Measurements from ENCODE around the gene CMIP.

Gene CMIP

GRCh38 chr16:81639931-81640680, 195.5 kb downstream of the CMIP start:
- DNase-seq (ENCODE audit: low read depth): no peak

DNA sequence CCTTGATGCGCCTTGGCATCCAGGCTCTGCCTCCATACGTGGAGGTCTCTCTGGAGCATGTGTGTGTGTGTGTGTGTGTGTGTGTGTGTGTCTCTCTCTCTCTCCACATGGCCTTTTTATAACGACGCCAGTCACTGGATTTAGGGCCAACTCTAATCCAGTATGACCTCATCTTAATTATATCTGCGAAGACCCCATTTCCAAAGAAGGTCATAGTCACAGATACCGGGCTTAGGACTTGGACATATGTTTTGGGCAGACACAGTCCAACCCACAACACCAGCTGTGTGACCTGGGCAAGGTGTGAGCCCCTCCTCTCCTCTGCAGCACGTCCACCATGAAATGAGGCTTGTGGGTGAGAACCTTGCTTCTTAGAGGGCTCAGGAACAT, 196.1 kb downstream of the CMIP start:
- no peak for DNase-seq (ENCODE audit: low read depth)

DNA sequence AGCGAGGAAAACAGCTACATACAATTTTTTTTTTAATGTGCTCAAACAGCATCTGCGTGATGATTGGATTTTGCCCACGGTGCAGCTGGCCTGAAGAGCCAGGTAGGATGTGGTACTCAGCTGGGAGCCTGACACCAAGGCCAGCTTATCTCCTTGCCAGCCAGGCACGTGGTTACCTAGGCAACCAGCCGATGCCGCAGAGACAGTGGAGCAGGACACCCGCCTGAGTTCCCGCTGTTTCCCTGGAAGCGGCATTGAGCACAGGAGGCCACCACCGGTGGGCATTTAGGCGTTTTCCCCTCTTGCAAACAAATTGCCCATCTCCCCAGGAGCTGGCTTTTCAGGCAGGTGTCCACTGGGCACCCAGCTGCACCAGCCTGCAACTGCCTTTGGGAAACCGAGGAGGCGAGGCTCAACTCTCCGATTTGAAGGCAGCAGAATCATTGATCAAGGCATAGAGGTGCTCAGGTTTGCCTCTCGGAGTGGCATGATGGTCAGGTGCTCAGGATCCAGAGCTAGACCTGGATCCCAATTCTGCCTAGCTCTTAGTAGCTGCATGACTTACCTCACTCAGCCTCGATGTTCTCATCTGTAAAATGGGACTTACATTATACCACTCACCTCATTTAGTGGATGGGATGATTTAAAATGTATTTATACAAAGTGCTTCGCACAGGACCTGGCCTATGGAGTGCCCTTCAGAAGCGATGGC, 196.9 kb downstream of the CMIP start:
- no peak for DNase-seq (ENCODE audit: low read depth)

DNA sequence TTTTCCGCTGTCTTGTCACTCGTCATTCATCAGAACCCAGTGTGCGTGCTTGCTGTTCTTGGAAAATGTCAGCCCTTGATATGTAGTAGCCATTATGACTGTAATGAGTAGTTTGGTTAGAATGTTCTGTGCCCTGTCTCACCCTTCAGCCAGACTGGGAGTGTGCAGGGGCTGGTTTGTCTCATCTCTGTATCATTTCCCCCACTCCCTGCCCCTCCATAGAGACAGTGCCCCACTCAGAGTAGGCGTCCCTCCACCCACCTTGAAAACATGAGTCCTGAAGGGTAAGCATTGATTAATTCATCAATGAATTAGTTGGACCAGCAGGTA, 197.5 kb downstream of the CMIP start:
- no peak for DNase-seq (ENCODE audit: low read depth)

DNA sequence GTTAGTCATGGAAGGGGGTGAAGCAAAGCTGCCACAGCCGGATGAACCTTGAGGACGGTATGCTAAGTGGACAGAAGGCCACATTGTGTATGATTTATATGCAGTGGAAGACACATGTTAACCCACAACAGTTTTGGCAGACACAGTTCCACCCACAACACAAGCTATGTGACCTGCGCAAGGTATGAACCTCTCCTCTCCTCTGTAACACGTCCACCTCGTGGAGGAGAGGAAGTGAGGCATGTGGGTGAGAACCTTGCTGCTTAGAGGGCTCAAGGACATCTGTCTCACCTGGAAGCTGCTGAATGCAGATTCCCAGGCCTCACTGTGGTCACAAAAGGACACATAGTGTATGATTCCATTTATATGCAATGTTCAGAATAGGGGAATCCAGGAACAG, 198.3 kb downstream of the CMIP start:
- DNase-seq (ENCODE audit: low read depth): no peak

DNA sequence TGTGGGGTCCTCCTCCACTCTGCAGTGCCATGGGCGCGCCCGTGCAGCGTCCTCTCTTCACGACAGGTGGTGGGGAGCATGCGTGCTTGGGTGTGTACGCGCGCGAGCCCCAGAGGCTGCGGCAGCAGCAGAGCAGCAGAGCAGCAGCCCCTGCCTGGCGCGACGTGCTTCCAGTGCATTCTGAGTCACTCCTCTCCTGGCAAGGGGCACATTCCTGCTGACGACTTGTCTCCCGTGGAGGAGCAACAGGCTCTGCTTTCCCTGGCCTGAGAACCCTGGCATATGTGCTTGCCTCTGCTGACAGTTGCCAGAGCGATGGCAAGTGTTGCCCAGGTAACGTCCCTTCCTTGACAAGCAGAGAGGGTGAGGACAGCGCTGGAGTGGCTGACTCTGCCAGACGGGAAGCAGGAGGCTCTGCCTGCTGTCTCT, 200.7 kb downstream of the CMIP start:
- DNase-seq (ENCODE audit: low read depth): peak; percentile 65

DNA sequence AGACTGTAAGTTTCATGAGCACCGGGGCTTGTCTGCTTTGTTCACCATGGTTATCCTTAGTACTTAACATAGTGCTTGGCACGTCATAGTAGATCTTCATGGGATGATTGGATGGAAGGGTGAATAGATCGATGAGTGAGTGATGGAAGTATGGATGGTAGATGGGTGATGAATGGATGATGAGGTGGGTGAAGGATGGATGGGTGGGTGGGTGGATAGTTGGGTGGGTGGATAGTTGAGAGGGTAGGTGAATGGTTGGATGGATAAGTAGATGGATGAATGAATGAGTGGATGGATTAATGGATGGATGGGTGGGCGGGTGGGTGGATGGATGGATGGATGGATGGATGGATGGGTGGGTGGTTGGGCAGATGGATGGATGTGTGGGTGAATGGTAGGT, 201.3 kb downstream of the CMIP start:
- DNase-seq (ENCODE audit: low read depth): no peak

GRCh38 chr16:81646561-81646960, 202.0 kb downstream of the CMIP start:
- DNase-seq (ENCODE audit: low read depth): no peak

GRCh38 chr16:81647527-81647926, 202.9 kb downstream of the CMIP start:
- no peak for DNase-seq (ENCODE audit: low read depth)

DNA sequence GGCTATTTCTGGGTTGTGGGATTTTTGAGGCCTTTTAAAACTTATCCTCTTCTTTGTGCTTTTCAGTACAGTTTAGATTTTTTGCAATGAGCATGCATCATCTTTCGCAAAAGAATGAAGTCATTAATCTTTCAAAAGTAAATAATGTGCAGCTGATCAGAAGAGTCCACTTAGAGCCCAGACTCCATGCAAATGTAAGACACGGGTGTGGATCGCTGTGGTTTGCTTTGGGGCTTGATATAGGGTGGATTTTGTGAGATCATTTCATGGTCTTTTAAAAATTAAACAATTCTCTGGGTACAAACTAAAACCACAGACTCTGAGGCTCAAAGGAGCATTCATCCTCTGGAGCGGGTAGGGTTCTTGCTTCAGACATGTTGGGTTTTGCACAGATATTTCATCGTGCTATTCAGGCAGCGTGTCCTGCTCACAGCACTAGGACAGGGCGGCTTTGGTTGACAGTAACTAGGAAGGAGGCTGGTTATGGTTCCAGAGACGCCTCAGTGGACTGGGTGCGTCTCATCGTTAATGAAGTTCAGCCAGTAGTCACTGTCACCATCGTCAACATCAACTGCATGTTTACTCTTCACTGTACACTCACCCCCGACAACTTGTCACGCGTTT, 205.1 kb downstream of the CMIP start:
- DNase-seq (ENCODE audit: low read depth): no peak

DNA sequence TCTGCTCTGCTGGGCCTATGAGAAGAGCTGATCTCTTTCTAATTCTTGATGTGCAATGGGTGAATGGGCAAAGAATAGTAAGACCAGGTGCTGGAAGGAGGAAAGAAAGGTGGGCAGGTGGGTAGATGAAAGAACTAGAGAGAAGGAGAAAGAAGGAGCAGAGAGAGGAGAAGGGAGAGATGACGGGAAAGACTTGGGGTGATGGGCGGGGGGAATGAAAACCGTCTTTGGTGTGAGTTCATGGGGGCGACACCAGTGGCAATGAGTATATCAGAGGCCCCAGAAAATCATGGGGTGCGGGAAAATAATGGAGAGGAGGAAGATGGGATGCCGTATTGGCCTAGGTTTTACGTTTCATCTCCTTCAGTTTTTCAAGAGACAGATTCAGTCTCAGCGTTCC, 205.7 kb downstream of the CMIP start:
- no peak for DNase-seq (ENCODE audit: low read depth)

GRCh38 chr16:81650982-81651562, 206.5 kb downstream of the CMIP start:
- DNase-seq (ENCODE audit: low read depth): no peak

- DNase-seq (ENCODE audit: low read depth): no peak
Measured at GRCh38 chr16:81651758-81652718, 207.4 kb downstream of the CMIP start.

- DNase-seq (ENCODE audit: low read depth): no peak
Measured at GRCh38 chr16:81652798-81653505, 208.3 kb downstream of the CMIP start.

DNA sequence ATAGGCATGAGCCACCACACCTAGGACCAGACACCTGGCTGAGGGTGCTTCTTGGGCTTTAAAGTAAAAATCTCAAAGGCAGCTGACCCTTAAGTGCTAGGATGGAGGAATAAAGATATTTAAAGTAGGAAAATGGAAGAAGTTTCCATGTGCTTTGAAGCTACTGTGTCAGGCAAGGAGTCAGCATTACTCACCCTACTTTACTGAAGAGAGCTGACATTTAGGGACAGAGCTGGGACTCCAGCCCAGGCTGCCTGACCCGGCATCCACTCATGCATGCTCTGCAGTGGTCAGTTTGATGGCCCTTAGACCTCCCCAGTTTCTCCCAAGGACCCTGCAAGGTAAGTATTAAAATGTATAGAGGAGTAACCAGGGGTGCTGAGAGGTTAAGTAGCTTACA, 209.7 kb downstream of the CMIP start:
- no peak for DNase-seq (ENCODE audit: low read depth)

GRCh38 chr16:81655469-81656162, 211.0 kb downstream of the CMIP start:
- no peak for DNase-seq (ENCODE audit: low read depth)

- no peak for DNase-seq (ENCODE audit: low read depth)
Measured at GRCh38 chr16:81657224-81657623, 212.6 kb downstream of the CMIP start.

GRCh38 chr16:81657781-81658180, 213.2 kb downstream of the CMIP start:
- DNase-seq (ENCODE audit: low read depth): no peak

DNA sequence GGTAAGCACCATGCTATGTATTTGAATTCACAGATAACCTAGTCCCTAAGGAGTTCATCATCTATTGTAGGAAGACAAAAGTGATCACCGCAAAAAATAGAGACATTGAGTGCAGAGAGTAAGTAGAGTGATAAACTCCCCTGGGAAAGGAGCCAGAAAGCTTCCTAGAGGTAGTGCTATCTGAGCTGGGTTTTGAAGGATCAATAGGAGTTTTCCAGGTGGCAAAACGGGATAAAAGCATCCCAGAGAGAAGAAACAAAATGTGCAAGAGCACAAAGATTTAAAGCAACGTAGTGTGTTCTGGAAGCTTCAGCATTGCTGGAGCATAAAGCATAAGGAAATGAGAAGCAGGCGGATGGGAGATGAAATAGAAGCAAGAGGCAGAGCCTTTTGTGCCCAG, 213.8 kb downstream of the CMIP start:
- no peak for DNase-seq (ENCODE audit: low read depth)

- DNase-seq (ENCODE audit: low read depth): no peak
Measured at GRCh38 chr16:81659249-81659648, 214.6 kb downstream of the CMIP start.

GRCh38 chr16:81661082-81661481, 216.5 kb downstream of the CMIP start:
- DNase-seq (ENCODE audit: low read depth): no peak
